Breast epithelium (tissue), 3 donors: ENCODE results near the gene DSE.

ENCODE experiments used
- CTCF ChIP-seq, 3 donors: fragments of 450-650 bp; IDR thresholded peaks; one replicate each; pipeline ENCODE4 v1.5.1; 2016 to 2017; ENCODE audit warnings: antibody characterized with exemption in 3 of 3, mild to moderate bottlenecking in 3 of 3, moderate library complexity in 3 of 3
- POLR2A ChIP-seq: fragments of 450-650 bp; IDR thresholded peaks from one replicate; pipeline ENCODE4 v1.6.1; 2016; ENCODE audit warnings: antibody characterized with exemption, mild to moderate bottlenecking, moderate library complexity

- TF ChIP-seq CTCF (IDR thresholded peaks at IDR 0.05) (no peak), POLR2A (peak; percentile 33)
These were observed at the start of gene DSE for GRCh38 chr6:116370760-116371119.
